C4-2B (cell line): Measurements from ENCODE around the gene KIF6.

ENCODE experiments used
- H3K27ac ChIP-seq: fragments of 450-650 bp; 2 replicates; pipeline ENCODE4 v1.5.1; 2017
- CTCF ChIP-seq: fragments of 450-650 bp; conservative IDR thresholded peaks from 2 replicates; pipeline ENCODE4 v1.5.1; 2017; ENCODE audit warnings: mild to moderate bottlenecking
- ZFX ChIP-seq: fragments of 450-650 bp; IDR thresholded peaks from 2 replicates; pipeline ENCODE4 v1.6.1; 2017

The KIF6 gene

GRCh38 chr6:39560915-39561314, 164.3 kb downstream of the KIF6 start:
- TF ChIP-seq CTCF (no peak), ZFX (no peak)
- no peak overlapping the region for H3K27ac ChIP-seq

- H3K27ac ChIP-seq = no peak overlapping the region
- TF ChIP-seq ZFX (no peak), CTCF (no peak)
Observed at GRCh38 chr6:39558591-39559190, 166.5 kb downstream of the KIF6 start.

GRCh38 chr6:39558079-39558478, 167.1 kb downstream of the KIF6 start:
- no peak for TF ChIP-seq CTCF
- no peak overlapping the region for H3K27ac ChIP-seq

- TF ChIP-seq CTCF (no peak), ZFX (no peak)
- H3K27ac ChIP-seq = no peak overlapping the region
Observed at GRCh38 chr6:39555136-39555535, 170.1 kb downstream of the KIF6 start.

GRCh38 chr6:39553860-39554802, 171.1 kb downstream of the KIF6 start:
- no peak for TF ChIP-seq ZFX
- no peak for TF ChIP-seq CTCF
- H3K27ac ChIP-seq = no peak overlapping the region

- TF ChIP-seq ZFX = no peak
- no peak for TF ChIP-seq CTCF
- H3K27ac ChIP-seq = no peak overlapping the region
Observed at GRCh38 chr6:39553029-39553428, 172.2 kb downstream of the KIF6 start.

- TF ChIP-seq CTCF (no peak), ZFX (no peak)
- no peak overlapping the region for H3K27ac ChIP-seq
Observed at GRCh38 chr6:39550191-39550590, 175.0 kb downstream of the KIF6 start.
